Testis (tissue), 3 donors: ENCODE data around the gene GLYR1. TPM values are rescaled to one million over a fixed set of nuclear protein-coding genes. Genes with fewer than 3 reads are reported as not detected.

Experiments used
- DNase-seq: peaks from one replicate; pipeline ENCODE4 v3.0.0-alpha.2; 2019
- H3K27ac ChIP-seq, 2 donors: fragments of 200-600 bp; sonication (generic); one replicate each; pipeline ENCODE4 v1.5.1; 2019
- H3K27me3 ChIP-seq: fragments of 200-600 bp; sonication (generic); one replicate; pipeline ENCODE4 v1.5.1; 2019
- H3K36me3 ChIP-seq: fragments of 200-600 bp; sonication (generic); one replicate; pipeline ENCODE4 v1.5.1; 2017; ENCODE audit warnings: low read depth; ENCODE audit errors: missing control alignments
- H3K4me1 ChIP-seq: fragments of 200-600 bp; sonication (generic); one replicate; pipeline ENCODE4 v1.5.1; 2019
- H3K4me3 ChIP-seq, 2 donors: fragments of 200-600 bp; sonication (generic); one replicate each; pipeline ENCODE4 v1.5.1; 2017 to 2019
- H3K9me3 ChIP-seq: fragments of 200-600 bp; sonication (generic); one replicate; pipeline ENCODE4 v1.5.1; 2017
- POLR2A ChIP-seq: fragments of 450-650 bp; IDR thresholded peaks from one replicate; pipeline ENCODE4 v1.6.1; 2017; ENCODE audit warnings: antibody characterized with exemption, mild to moderate bottlenecking, moderate library complexity
- whole genome bisulfite sequencing, 2 donors: methylation state at CpG; one replicate each; pipeline ENCODE4 v1.1.5; 2018; 5-methylcytosine and 5-hydroxymethylcytosine counted together
- intact Hi-C: fragments of 100-400 bp; cut with DNase I; formaldehyde crosslinking; loops from one replicate; pipeline ENCODE4 v1.15.1; 2023; ENCODE audit warnings: low total_unique reads
- polyA plus RNA-seq: library from polyadenylated mRNA; stranded (reverse); fragments of 350-450 nt; fragmentation: Illumina TruSeq; extraction: RNeasy Lipid Tissue Mini Kit (QIAGEN cat#74804); gene quantifications from one replicate; pipeline ENCODE4 v1.2.3, GENCODE V29; 2014; ENCODE audit warnings: low read depth, low replicate concordance; ENCODE audit not compliant: insufficient read depth
- total RNA-seq, 2 donors: library from RNA; depleted of rRNA; stranded (reverse); fragments of >200 nt; gene quantifications; one replicate each; pipeline ENCODE4 v1.2.3, GENCODE V29; 2016
- TF ChIP-seq, protein P1 (sequence below), 3 experiments: fragments of 450-650 bp in 2 of 3; fragments of 200-600 bp in 1 of 3; sonication (generic) in 1 of 3; IDR thresholded peaks; one replicate each; pipeline ENCODE4 v1.5.1; 2016 to 2019; ENCODE audit warnings: antibody characterized with exemption in 3 of 3, mild to moderate bottlenecking in 2 of 3, moderate library complexity in 1 of 3

The GLYR1 gene
- total and polyA plus RNA-seq, 3 donors from 2014 or later, result 66.6 to 83.5 (median 70.5) TPM

DNA sequence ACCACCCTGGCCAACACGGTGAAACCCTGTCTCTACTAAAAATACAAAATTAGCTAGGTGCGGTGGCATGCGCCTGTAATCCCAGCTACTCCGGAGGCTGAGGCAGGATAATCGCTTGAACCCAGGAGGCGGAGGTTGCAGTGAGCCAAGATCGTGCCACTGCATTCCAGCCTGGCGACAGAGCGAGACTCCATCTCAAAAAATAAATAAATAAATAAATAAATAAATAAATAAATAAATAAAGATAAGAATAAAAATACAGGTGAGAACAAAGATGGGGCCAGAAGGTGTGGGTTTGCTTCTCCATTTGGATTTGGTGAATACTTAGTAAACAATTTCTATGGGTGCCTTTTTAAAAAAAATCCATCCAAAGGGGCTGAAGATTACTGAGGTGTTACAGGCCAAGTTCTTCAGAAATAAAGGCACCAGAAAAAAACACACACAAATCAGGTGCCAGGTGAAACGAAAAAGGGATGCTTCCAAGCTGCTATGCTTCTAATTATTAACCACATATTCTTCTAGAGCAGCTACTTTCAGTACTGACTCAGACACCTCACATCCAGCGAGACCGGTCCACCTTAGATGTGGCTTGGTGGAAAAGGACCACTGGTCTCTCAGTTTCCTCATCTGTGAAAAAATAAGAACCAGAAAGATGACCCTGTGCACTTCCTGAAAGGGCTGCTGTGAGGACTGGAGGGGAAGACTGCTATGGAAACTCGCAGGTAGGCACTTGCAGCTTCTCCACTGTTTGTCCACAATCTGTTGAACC is 9.2 kb downstream of the GLYR1 start:
- intact Hi-C loops, result no loop called here
- no peaks in the 10 kb centered on the region for H3K27me3 ChIP-seq
- WGBS, 2 donors, result 92 to 96% methylated on average over 13 of the region's 13 CpGs
- H3K9me3 ChIP-seq, result no peaks in the 10 kb centered on the region
- H3K27ac ChIP-seq, result no peak overlapping the region
- TF ChIP-seq, protein P1, sequence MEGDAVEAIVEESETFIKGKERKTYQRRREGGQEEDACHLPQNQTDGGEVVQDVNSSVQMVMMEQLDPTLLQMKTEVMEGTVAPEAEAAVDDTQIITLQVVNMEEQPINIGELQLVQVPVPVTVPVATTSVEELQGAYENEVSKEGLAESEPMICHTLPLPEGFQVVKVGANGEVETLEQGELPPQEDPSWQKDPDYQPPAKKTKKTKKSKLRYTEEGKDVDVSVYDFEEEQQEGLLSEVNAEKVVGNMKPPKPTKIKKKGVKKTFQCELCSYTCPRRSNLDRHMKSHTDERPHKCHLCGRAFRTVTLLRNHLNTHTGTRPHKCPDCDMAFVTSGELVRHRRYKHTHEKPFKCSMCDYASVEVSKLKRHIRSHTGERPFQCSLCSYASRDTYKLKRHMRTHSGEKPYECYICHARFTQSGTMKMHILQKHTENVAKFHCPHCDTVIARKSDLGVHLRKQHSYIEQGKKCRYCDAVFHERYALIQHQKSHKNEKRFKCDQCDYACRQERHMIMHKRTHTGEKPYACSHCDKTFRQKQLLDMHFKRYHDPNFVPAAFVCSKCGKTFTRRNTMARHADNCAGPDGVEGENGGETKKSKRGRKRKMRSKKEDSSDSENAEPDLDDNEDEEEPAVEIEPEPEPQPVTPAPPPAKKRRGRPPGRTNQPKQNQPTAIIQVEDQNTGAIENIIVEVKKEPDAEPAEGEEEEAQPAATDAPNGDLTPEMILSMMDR (IDR thresholded peaks at IDR 0.05), result no peak
- no peak for TF ChIP-seq POLR2A
- no peak for DNase-seq
- no peaks in the 10 kb centered on the region for H3K36me3 ChIP-seq
- H3K4me1 ChIP-seq, result no peaks in the 10 kb centered on the region
- no peak overlapping the region for H3K4me3 ChIP-seq

DNA sequence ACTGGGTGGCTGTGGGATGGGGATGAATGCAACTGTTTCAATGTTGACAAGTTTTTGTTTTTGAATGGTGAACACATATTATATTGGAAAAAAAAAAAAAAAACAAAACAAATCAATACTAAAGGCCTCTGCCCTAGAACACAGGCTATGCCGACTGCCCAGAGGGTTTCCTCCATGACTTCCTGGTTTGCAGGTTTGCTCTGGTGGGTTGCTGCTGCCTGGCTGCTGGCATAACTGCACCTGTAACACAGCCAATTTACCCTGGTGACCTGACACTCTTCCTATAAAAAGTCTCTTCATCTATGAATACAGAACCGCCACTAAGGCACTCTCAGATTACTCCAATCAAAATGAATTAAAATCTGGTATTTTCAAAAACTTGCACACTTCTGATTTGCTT is 10.4 kb downstream of the GLYR1 start:
- H3K4me1 ChIP-seq, result no peaks in the 10 kb centered on the region
- intact Hi-C loops, result no loop called here
- H3K4me3 ChIP-seq, result no peak overlapping the region
- no peak for DNase-seq
- WGBS, 2 donors, result 95 to 96% methylated on average over 2 of the region's 2 CpGs
- H3K9me3 ChIP-seq, result no peaks in the 10 kb centered on the region
- H3K36me3 ChIP-seq, result no peaks in the 10 kb centered on the region
- no peak overlapping the region for H3K27ac ChIP-seq
- TF ChIP-seq, protein P1 (IDR thresholded peaks at IDR 0.05), result no peak
- no peak for TF ChIP-seq POLR2A
- no peaks in the 10 kb centered on the region for H3K27me3 ChIP-seq

DNA sequence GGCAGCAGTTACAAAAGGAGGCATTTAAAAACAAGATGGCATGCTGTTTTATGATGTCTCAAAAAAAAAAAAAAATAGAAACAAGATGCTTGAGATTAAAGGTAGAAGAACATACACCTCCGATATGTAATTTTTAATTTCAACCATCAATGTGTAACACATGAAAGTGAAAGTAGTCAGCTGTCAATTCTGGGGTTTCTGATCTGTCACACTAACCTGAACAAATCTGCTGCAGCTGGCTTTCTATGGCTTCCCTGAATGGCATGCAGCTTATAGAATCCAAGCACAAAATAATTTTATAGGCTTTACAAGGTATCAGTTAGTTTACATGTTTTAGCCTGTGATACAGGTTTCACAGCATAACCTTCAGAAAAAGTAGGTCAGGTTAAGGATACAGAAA is 13.5 kb downstream of the GLYR1 start:
- intact Hi-C loops, result no loop called here
- WGBS, 2 donors, result 93 to 97% methylated on average over 1 of the region's 1 CpG
- TF ChIP-seq, protein P1 (IDR thresholded peaks at IDR 0.05), result no peak
- TF ChIP-seq POLR2A, result no peak
- no peaks in the 10 kb centered on the region for H3K27me3 ChIP-seq
- H3K27ac ChIP-seq, result no peak overlapping the region
- H3K9me3 ChIP-seq, result no peaks in the 10 kb centered on the region
- H3K4me3 ChIP-seq, result no peak overlapping the region
- H3K36me3 ChIP-seq, result no peaks in the 10 kb centered on the region
- DNase-seq, result no peak
- no peaks in the 10 kb centered on the region for H3K4me1 ChIP-seq

DNA sequence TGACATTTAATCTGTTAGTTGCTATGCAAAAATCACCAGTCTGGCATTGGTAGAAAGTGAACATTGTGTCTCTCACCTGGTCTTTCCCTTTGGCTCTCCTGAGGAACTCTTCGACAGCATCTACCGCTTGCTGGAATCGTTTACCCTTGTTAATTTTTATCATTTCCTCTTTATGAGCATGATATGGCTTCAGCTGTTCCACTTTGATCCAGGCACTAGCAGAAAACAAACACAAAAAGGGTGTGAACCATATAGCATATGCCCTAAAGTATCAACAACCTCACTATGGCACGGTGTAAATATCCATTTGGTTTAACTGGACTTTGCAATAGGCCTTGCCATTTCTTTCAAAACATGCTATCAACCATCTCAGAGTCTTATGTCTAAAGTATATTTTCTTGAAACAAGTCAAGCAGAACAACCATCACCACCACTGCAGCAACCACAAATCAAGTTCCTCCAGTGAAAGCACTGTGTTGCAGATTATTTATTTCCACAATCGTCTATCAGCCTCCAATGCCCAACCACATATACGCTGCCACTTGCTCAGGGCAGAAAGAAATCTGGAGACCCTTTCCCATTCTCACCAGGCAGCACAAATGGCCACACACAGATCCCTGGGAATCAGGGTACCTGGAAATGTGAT is 14.3 kb downstream of the GLYR1 start:
- no peak for TF ChIP-seq POLR2A
- TF ChIP-seq, protein P1 (IDR thresholded peaks at IDR 0.05), result no peak
- Histone ChIP-seq H3K4me1 (no peaks in the 10 kb centered on the region), H3K36me3 (no peaks in the 10 kb centered on the region), H3K4me3 (no peak overlapping the region), H3K27me3 (no peaks in the 10 kb centered on the region), H3K9me3 (no peaks in the 10 kb centered on the region), H3K27ac (no peak overlapping the region)
- intact Hi-C loops, result no loop called here
- WGBS, 2 donors, result 87 to 94% methylated on average over 6 of the region's 6 CpGs
- no peak for DNase-seq
